HEK293 (cell line): ENCODE results near the gene IFRD2.

Source experiments
- BCL11A ChIP-seq: fragments of 450-650 bp; formaldehyde crosslinking; IDR thresholded peaks from 2 replicates; pipeline ENCODE4 v1.5.1; 2016; ENCODE audit warnings: low read depth, missing biosample characterization, missing genetic modification characterization
- CTCF ChIP-seq: fragments of 450-650 bp; formaldehyde crosslinking; IDR thresholded peaks from 2 replicates; pipeline ENCODE4 v1.5.1; 2016; ENCODE audit warnings: missing biosample characterization, missing genetic modification characterization
- GLIS2 ChIP-seq: fragments of 450-650 bp; formaldehyde crosslinking; IDR thresholded peaks from 2 replicates; pipeline ENCODE4 v1.5.1; 2016; ENCODE audit warnings: missing biosample characterization, missing genetic modification characterization
- KLF10 ChIP-seq: fragments of 450-650 bp; IDR thresholded peaks from 2 replicates; pipeline ENCODE4 v1.5.1; 2018; ENCODE audit warnings: missing biosample characterization, mild to moderate bottlenecking, missing genetic modification characterization
- KLF7 ChIP-seq: fragments of 450-650 bp; formaldehyde crosslinking; IDR thresholded peaks from 2 replicates; pipeline ENCODE4 v1.5.1; 2016; ENCODE audit warnings: missing biosample characterization, missing genetic modification characterization, borderline replicate concordance
- KLF8 ChIP-seq: fragments of 450-650 bp; formaldehyde crosslinking; IDR thresholded peaks from 2 replicates; pipeline ENCODE4 v1.5.1; 2016; ENCODE audit warnings: missing biosample characterization, missing genetic modification characterization
- OVOL3 ChIP-seq: fragments of 450-650 bp; formaldehyde crosslinking; IDR thresholded peaks from 2 replicates; pipeline ENCODE4 v1.5.1; 2016; ENCODE audit warnings: missing biosample characterization, missing genetic modification characterization
- PBX3 ChIP-seq: sonication (generic); formaldehyde crosslinking; IDR thresholded peaks from 2 replicates; pipeline ENCODE4 v1.8.1; 2022; ENCODE audit warnings: mild to moderate bottlenecking, moderate library complexity, missing genetic modification reagents
- YY2 ChIP-seq: fragments of 450-650 bp; formaldehyde crosslinking; IDR thresholded peaks from 2 replicates; pipeline ENCODE4 v1.5.1; 2016; ENCODE audit warnings: missing biosample characterization, missing genetic modification characterization
- ZBTB11 ChIP-seq: fragments of 450-650 bp; formaldehyde crosslinking; conservative IDR thresholded peaks from 2 replicates; pipeline ENCODE4 v1.5.1; 2016; ENCODE audit warnings: low read depth, missing biosample characterization, missing genetic modification characterization
- ZBTB20 ChIP-seq: fragments of 450-650 bp; formaldehyde crosslinking; IDR thresholded peaks from 2 replicates; pipeline ENCODE4 v1.5.1; 2016; ENCODE audit warnings: missing biosample characterization, missing genetic modification characterization
- ZBTB21 ChIP-seq: fragments of 450-650 bp; formaldehyde crosslinking; IDR thresholded peaks from 2 replicates; pipeline ENCODE4 v1.5.1; 2017; ENCODE audit warnings: missing biosample characterization, missing genetic modification characterization
- ZBTB26 ChIP-seq: fragments of 450-650 bp; formaldehyde crosslinking; optimal IDR thresholded peaks from 2 replicates; pipeline ENCODE3; 2016; ENCODE audit warnings: missing biosample characterization, mild to moderate bottlenecking, missing genetic modification characterization
- ZBTB8A ChIP-seq: fragments of 450-650 bp; formaldehyde crosslinking; IDR thresholded peaks from 2 replicates; pipeline ENCODE4 v1.5.1; 2016; ENCODE audit warnings: missing biosample characterization, missing genetic modification characterization
- ZFHX2 ChIP-seq: fragments of 450-650 bp; formaldehyde crosslinking; conservative IDR thresholded peaks from 2 replicates; pipeline ENCODE4 v1.5.1; 2016; ENCODE audit warnings: missing biosample characterization, missing genetic modification characterization
- ZIC2 ChIP-seq: fragments of 450-650 bp; formaldehyde crosslinking; IDR thresholded peaks from 2 replicates; pipeline ENCODE4 v1.5.1; 2016; ENCODE audit warnings: missing biosample characterization, missing genetic modification characterization
- ZNF10 ChIP-seq: fragments of 450-650 bp; formaldehyde crosslinking; IDR thresholded peaks from 2 replicates; pipeline ENCODE4 v1.5.1; 2017; ENCODE audit warnings: missing biosample characterization, missing genetic modification characterization
- ZNF24 ChIP-seq: fragments of 450-650 bp; formaldehyde crosslinking; IDR thresholded peaks from 2 replicates; pipeline ENCODE4 v1.5.1; 2016; ENCODE audit warnings: missing biosample characterization, missing genetic modification characterization
- ZNF324 ChIP-seq: fragments of 450-650 bp; formaldehyde crosslinking; IDR thresholded peaks from 2 replicates; pipeline ENCODE4 v1.5.1; 2016; ENCODE audit warnings: missing biosample characterization, missing genetic modification characterization
- ZNF335 ChIP-seq: fragments of 450-650 bp; formaldehyde crosslinking; conservative IDR thresholded peaks from 2 replicates; pipeline ENCODE4 v1.5.1; 2016; ENCODE audit warnings: missing biosample characterization, missing genetic modification characterization
- ZNF391 ChIP-seq: fragments of 450-650 bp; formaldehyde crosslinking; IDR thresholded peaks from 2 replicates; pipeline ENCODE4 v1.5.1; 2016; ENCODE audit warnings: low read depth, missing biosample characterization, missing genetic modification characterization, borderline replicate concordance
- ZNF416 ChIP-seq: fragments of 450-650 bp; formaldehyde crosslinking; IDR thresholded peaks from 2 replicates; pipeline ENCODE4 v1.5.1; 2016; ENCODE audit warnings: missing biosample characterization, missing genetic modification characterization
- ZNF654 ChIP-seq: fragments of 450-650 bp; formaldehyde crosslinking; IDR thresholded peaks from 2 replicates; pipeline ENCODE4 v1.5.1; 2016; ENCODE audit warnings: low read depth, missing biosample characterization, missing genetic modification characterization
- ZNF660 ChIP-seq: fragments of 450-650 bp; IDR thresholded peaks from 2 replicates; pipeline ENCODE4 v1.5.1; 2018; ENCODE audit warnings: missing biosample characterization, mild to moderate bottlenecking, missing genetic modification characterization
- ZNF704 ChIP-seq: fragments of 450-650 bp; formaldehyde crosslinking; IDR thresholded peaks from 2 replicates; pipeline ENCODE4 v1.5.1; 2016; ENCODE audit warnings: missing biosample characterization, missing genetic modification characterization
- ZNF76 ChIP-seq: fragments of 450-650 bp; formaldehyde crosslinking; IDR thresholded peaks from 2 replicates; pipeline ENCODE4; 2016; ENCODE audit warnings: low read depth, missing biosample characterization, missing genetic modification characterization, borderline replicate concordance
- ZSCAN30 ChIP-seq: fragments of 450-650 bp; IDR thresholded peaks from 2 replicates; pipeline ENCODE4 v1.5.1; 2018; ENCODE audit warnings: missing biosample characterization, mild to moderate bottlenecking, missing genetic modification characterization, moderate library complexity
- ZXDB ChIP-seq: fragments of 450-650 bp; formaldehyde crosslinking; IDR thresholded peaks from 2 replicates; pipeline ENCODE4 v1.5.1; 2016; ENCODE audit warnings: missing biosample characterization, missing genetic modification characterization

The IFRD2 gene

GRCh38 chr3:50292159-50293078 is at the start of gene IFRD2 (continued):
- TF ChIP-seq OVOL3 (tag by site-specific recombination) = no peak
- TF ChIP-seq ZBTB26 (tag by site-specific recombination) = peak; percentile 99
- 0 out of 2 replicates have a peak, but pooled peaks have one; percentile 11 for TF ChIP-seq ZFHX2
- TF ChIP-seq ZNF654 (tag by site-specific recombination) = no peak
- TF ChIP-seq ZBTB20 (tag by site-specific recombination) = peak; percentile 93
- peak; percentile 30; the same call in 1 of the 2 replicates for TF ChIP-seq ZIC2 (tag by site-specific recombination)
- TF ChIP-seq ZSCAN30 = peak; percentile 25; the same call in 1 of the 2 replicates
- TF ChIP-seq KLF10 (tag by site-specific recombination) = peak; percentile 43; the same call in 1 of the 2 replicates
- TF ChIP-seq KLF8 = peak; percentile 99
- TF ChIP-seq CTCF (tag by site-specific recombination) = no peak
- TF ChIP-seq ZBTB11 (tag by site-specific recombination) = peak; percentile 76
- peak; percentile 96 for TF ChIP-seq KLF7 (tag by site-specific recombination)
- TF ChIP-seq BCL11A (tag by site-specific recombination) = no peak
- 0 out of 2 replicates have a peak, but pooled peaks have one; percentile 24 for TF ChIP-seq PBX3 (CRISPR knock-in tag)
- TF ChIP-seq ZBTB21 (tag by site-specific recombination) = no peak
- 0 out of 2 replicates have a peak, but pooled peaks have one; percentile 38 for TF ChIP-seq ZBTB8A (tag by site-specific recombination)
- peak; percentile 65; the same call in 1 of the 2 replicates for TF ChIP-seq ZNF335
- peak; percentile 62; the same call in 1 of the 2 replicates for TF ChIP-seq ZNF10 (tag by site-specific recombination)
- TF ChIP-seq GLIS2 (tag by site-specific recombination) = peak; percentile 78
- TF ChIP-seq ZXDB (tag by site-specific recombination) = peak; percentile 72
- peak; percentile 17; the same call in 1 of the 2 replicates for TF ChIP-seq ZNF391 (tag by site-specific recombination)
- TF ChIP-seq ZNF76 (tag by site-specific recombination) = peak; percentile 100
- peak; percentile 85 for TF ChIP-seq ZNF24 (tag by site-specific recombination)
- TF ChIP-seq ZNF416 (tag by site-specific recombination) = no peak
- TF ChIP-seq ZNF660 (tag by site-specific recombination) = 0 out of 2 replicates have a peak, but pooled peaks have one; percentile 12
- peak; percentile 98 for TF ChIP-seq YY2 (tag by site-specific recombination)
- TF ChIP-seq ZNF704 (tag by site-specific recombination) = peak; percentile 99
- TF ChIP-seq ZNF324 (tag by site-specific recombination) = 0 out of 2 replicates have a peak, but pooled peaks have one; percentile 31
